GM18858 (cell line): Measurements from ENCODE around the gene AXIN1.
"Not testable (repeated sequence)": the region's sequence is repeated elsewhere in the genome, so short reads cannot be mapped to it uniquely, and the experiment has no call there.

ENCODE experiments used
- ATAC-seq: cut with Tn5 transposase; IDR thresholded peaks from one replicate; pipeline ENCODE4 v1.9.1; 2021; ENCODE audit not compliant: unreplicated experiment

The AXIN1 gene

GRCh38 chr16:334861-335632 lies 17.5 kb downstream of the AXIN1 start:
- not testable (repeated sequence) for ATAC-seq

GRCh38 chr16:334164-334832 lies 18.2 kb downstream of the AXIN1 start:
- ATAC-seq, result not testable (repeated sequence)

- no peak for ATAC-seq
These were observed 19.0 kb downstream of the AXIN1 start for GRCh38 chr16:333406-334094.

- not testable (repeated sequence) for ATAC-seq
These were observed 21.2 kb downstream of the AXIN1 start for GRCh38 chr16:331181-331814.

- ATAC-seq, result no peak
These were observed 21.8 kb downstream of the AXIN1 start for GRCh38 chr16:330741-331140.

- no peak for ATAC-seq
These were observed 27.0 kb downstream of the AXIN1 start for GRCh38 chr16:325375-326145.

- no peak for ATAC-seq
These were observed 27.8 kb downstream of the AXIN1 start for GRCh38 chr16:324451-325334.

GRCh38 chr16:324201-324450 lies 28.4 kb downstream of the AXIN1 start:
- no peak for ATAC-seq

GRCh38 chr16:322476-323143 lies 29.9 kb downstream of the AXIN1 start:
- ATAC-seq, result no peak

GRCh38 chr16:321532-321931 lies 31.0 kb downstream of the AXIN1 start:
- ATAC-seq, result no peak

GRCh38 chr16:320206-320605 lies 32.3 kb downstream of the AXIN1 start:
- no peak for ATAC-seq

GRCh38 chr16:318628-319027 lies 33.9 kb downstream of the AXIN1 start:
- ATAC-seq, result no peak

GRCh38 chr16:317583-317982 lies 34.9 kb downstream of the AXIN1 start:
- no peak for ATAC-seq

GRCh38 chr16:316741-317464 lies 35.6 kb downstream of the AXIN1 start:
- ATAC-seq, result no peak

GRCh38 chr16:314795-315299 lies 37.7 kb downstream of the AXIN1 start:
- no peak for ATAC-seq

GRCh38 chr16:314351-314750 lies 38.2 kb downstream of the AXIN1 start:
- ATAC-seq, result no peak

GRCh38 chr16:311725-312124 lies 40.8 kb downstream of the AXIN1 start:
- no peak for ATAC-seq

GRCh38 chr16:309476-309875 lies 43.0 kb downstream of the AXIN1 start:
- no peak for ATAC-seq
